GM08714 (cell line): ENCODE measurements around the gene TPRG1L.
"Not testable (repeated sequence)": the region's sequence is repeated elsewhere in the genome, so short reads cannot be mapped to it uniquely, and the experiment has no call there.

Source experiments
- H3K4me3 ChIP-seq: fragments of 200-500 bp; sonication (Bioruptor generic); 2 replicates; pipeline ENCODE4 v1.5.1; 2014; ENCODE audit warnings: mild to moderate bottlenecking, low read length, inconsistent platforms
- ZNF274 ChIP-seq: IDR thresholded peaks from 2 replicates; pipeline ENCODE4 v1.6.1; 2012; ENCODE audit warnings: mild to moderate bottlenecking, low read depth, low read length

Gene TPRG1L

DNA sequence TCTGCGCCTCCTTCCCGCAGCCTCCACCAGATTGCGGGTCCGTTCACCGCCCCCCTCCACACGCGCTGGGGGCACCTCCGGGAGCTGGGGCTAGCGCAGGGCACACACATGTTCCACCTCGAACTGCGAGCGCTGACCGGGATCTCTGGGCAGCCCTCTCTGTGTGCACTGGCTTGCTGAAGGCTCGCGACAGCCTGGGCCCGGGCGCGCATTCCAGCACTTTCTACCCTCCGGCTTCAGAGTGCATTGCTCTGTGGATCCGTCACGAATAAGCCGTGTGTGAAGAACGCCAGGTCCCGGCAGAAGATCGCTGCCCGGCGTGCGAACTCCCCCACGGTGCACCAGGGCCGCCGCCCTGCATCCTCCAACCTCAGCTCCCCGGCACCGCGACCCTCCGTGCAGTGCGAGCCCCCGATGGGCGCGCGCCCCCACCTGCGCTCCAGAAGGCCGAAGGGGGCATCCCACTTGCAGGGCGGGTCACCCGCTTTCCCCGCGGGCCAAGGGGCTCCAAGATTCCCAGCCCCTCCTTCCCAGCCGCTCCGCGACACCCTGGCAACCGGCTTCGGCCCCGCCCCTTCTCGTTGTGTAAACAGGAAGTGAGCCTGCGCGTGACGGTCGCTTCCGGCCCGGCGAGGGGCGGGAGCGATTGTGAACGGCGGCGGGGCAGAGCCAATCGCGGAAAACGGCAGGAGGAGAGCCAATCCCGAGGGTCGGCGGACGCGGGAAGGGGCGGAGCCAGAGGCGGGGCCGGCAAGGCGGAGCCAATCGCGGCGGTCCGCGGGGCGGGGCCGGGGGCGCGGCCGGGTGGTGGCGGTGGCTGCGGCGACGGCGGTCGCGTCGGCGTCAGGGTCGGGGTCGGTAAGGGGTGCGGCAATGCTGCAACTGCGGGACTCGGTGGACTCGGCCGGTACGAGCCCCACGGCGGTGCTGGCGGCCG lies at the start of gene TPRG1L:
Gene TPRG1L, plus strand, starts transcription at position 816 of the 937 bp plus-strand sequence. Its CDS starts 58 bp downstream, at position 874.
- no peak for TF ChIP-seq ZNF274

GRCh38 chr1:3575515-3575914 lies 49.3 kb upstream of the TPRG1L start:
- H3K4me3 ChIP-seq = not testable (repeated sequence)

More for the DNA sequence above, at the start of gene TPRG1L:
- peak within 1 kb of the TSS; percentile 83 for H3K4me3 ChIP-seq

GRCh38 chr1:3575993-3576392 lies 48.8 kb upstream of the TPRG1L start:
- TF ChIP-seq ZNF274 = no peak
- H3K4me3 ChIP-seq = no peak overlapping the region

DNA sequence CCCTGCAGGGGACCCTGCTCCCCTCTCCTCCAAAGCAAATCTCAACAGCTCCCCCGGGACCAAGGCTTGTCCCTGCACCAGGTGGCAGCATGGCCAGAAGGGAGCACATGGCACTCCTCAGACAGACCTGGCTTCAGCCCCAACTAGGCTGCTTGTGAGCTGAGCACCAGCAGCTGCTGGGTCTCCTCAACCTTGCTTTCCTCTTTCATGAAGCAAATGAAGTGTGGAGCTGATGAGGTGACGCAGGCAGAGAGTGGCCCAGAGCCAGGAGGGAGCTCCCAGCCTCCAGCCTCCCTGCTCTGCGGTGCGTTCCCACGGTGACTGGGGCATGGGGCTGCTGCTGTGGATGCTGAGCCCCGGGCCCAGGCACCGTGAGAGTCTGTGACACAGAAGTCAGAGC lies 47.5 kb upstream of the TPRG1L start:
- TF ChIP-seq ZNF274 = no peak
- no peak overlapping the region for H3K4me3 ChIP-seq

DNA sequence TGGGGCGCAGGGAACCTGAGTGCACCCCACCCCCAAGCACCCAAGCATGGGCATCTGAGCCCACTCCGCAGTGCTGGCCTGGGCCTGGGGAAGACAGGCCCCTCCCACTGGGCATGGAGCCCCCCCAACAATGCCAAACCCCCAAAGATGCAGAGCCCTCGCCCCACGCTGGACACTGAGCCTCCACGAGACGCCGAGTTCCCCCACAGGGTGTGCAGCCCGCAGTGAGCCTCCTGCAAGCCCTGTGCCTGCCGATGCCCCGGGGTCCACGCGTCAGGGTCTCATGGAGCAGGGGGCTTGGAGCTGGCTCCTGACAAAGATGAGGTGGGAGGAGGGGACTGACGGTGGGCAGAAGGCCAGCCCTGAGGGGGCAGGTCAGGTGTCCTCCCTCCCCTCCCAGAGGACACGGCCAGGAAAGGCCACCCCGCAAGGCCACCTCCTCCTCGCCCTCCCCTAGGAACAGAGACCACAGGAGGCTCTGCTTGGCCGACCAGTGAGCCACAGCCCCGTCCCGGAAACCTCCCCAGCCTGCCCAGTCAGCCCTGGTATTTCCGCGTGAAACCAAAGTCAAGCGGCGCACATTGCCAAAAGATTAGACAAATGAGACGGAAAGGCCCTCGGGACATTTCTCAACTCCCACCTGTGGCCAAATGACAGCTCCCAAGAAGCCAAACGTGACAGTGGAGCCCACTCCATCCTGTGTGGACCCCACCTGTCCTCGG lies 46.9 kb upstream of the TPRG1L start:
- H3K4me3 ChIP-seq = no peak overlapping the region
- no peak for TF ChIP-seq ZNF274

GRCh38 chr1:3578433-3578805 lies 46.4 kb upstream of the TPRG1L start:
- no peak for TF ChIP-seq ZNF274
- H3K4me3 ChIP-seq = no peak overlapping the region

GRCh38 chr1:3578906-3579305 lies 45.9 kb upstream of the TPRG1L start:
- H3K4me3 ChIP-seq = no peak overlapping the region
- no peak for TF ChIP-seq ZNF274

DNA sequence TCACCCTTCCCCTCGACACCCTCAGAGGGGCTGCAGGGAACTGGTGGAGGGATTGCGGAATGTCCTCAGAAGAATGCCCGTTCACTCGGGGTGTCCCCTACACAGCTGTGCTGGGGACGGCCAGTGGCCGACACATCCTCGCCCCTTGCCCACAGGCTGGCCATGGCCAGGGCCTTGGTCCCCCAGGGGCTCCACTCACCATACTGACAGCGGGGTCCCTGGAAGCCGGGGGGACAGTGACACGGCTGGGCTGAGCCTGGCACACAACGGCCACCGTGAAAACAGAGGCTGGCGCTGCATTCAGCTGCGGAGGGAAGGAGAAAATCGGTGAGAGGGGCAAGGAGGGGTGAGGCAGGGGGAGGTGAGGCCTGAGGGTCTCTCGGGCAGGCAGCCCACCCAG lies 45.2 kb upstream of the TPRG1L start:
- H3K4me3 ChIP-seq = no peak overlapping the region

DNA sequence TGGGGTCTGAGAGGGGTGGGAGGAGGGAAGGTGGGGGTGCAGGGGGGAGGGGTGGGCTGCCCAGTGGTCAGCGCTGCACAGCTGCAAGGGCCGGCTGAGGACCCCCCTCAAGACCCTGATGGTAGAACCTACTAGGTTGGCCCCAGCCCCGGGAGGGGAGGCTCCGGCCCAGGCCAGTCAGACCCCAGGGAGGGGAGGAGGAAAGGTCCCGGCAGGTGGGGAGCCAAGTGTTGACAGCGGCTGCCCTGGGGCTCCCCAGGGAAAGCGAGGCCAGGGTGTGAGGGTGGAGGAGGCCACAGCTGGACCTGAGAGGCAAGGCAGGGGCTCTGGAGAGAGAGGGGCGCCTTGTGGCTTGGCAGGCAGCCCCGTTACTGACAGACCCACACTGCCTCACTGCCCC lies 44.6 kb upstream of the TPRG1L start:
- H3K4me3 ChIP-seq = no peak overlapping the region
- no peak for TF ChIP-seq ZNF274

More for the DNA sequence above, 45.2 kb upstream of the TPRG1L start:
- TF ChIP-seq ZNF274 = no peak

DNA sequence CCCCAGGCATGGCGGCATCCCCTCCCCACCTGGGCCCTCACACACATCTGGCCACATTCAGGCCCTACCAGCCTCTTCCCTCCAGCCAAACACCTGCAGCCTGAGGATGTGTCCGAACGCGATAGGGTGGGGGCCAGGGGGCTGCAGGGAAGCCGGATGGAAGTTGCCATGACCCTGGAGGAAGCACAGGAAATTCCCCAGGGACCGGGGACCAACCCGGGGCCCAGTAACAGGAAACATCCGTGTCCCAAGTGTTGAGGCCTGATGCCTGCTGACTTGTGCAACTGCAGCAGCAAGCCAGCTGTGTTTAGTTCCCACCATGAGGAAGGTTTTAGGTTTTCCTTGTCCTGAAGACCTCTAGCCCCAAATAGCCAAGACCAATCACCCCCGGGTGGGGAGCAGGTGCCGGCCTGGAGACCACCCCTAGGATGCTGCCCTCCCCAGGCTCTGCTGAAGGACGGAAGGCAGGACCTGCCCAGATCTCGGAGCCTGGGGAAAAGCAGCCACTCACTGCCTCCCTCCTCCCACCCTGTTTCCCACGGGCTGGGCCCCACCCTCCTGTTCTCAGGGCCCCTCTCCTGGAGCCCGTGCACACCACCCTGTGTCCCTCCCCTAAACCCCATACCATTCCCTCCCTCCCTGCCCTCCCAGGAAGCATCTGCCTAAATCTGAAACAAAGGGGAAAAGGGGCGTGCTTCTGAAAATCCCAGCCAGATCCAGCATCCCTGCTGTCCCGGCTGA lies 43.3 kb upstream of the TPRG1L start:
- TF ChIP-seq ZNF274 = no peak
- no peak overlapping the region for H3K4me3 ChIP-seq

- H3K4me3 ChIP-seq = not testable (repeated sequence)
Observed at GRCh38 chr1:3583751-3584150, 41.1 kb upstream of the TPRG1L start.

DNA sequence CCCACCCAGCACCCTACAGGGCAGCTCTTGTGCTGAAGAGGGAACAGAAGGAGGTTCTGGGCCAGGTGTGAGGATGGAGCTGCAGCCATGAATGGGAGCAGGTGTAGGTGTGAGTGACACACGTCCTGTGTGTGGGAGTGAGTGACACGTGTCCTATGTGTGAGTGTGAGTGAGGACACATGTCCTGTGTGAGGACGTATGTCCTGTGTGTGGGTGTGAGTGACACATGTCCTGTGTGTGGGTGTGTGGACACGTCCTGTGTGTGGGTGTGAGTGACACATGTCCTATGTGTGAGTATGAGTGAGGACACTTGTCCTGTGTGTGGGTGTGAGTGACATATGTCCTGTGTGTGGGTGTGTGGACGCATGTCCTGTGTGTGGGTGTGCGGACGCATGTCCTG lies 39.9 kb upstream of the TPRG1L start:
- H3K4me3 ChIP-seq = no peak overlapping the region
- TF ChIP-seq ZNF274 = no peak

DNA sequence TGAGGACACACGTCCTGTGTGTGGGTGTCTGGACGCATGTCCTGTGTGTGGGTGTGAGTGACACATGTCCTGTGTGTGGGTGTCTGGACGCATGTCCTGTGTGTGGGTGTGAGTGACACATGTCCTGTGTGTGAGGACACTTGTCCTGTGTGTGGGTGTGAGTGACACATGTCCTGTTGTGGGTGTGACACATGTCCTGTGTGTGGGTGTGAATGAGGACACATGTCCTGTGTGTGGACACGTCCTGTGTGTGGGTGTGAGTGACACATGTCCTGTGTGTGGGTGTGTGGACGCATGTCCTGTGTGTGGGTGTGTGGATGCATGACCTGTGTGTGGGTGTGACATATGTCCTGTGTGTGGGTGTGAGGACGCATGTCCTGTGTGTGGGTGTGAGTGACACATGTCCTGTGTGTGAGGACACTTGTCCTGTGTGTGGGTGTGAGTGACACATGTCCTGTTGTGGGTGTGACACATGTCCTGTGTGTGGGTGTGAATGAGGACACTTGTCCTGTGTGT lies 39.4 kb upstream of the TPRG1L start:
- not testable (repeated sequence) for H3K4me3 ChIP-seq

GRCh38 chr1:3585940-3586568 lies 38.8 kb upstream of the TPRG1L start:
- TF ChIP-seq ZNF274 = no peak
- H3K4me3 ChIP-seq = no peak overlapping the region
